AG08396 (cell line): ENCODE results near the gene DLGAP1.
"Not testable (repeated sequence)": the region's sequence is repeated elsewhere in the genome, so short reads cannot be mapped to it uniquely, and the experiment has no call there.

Source experiments
- DNase-seq: peaks from one replicate; pipeline ENCODE4 v3.0.0; 2012; ENCODE audit warnings: low spot score, mixed read lengths

Gene DLGAP1

GRCh38 chr18:3583106-3583872 is 871.8 kb downstream of the DLGAP1 start:
- not testable (repeated sequence) for DNase-seq

DNA sequence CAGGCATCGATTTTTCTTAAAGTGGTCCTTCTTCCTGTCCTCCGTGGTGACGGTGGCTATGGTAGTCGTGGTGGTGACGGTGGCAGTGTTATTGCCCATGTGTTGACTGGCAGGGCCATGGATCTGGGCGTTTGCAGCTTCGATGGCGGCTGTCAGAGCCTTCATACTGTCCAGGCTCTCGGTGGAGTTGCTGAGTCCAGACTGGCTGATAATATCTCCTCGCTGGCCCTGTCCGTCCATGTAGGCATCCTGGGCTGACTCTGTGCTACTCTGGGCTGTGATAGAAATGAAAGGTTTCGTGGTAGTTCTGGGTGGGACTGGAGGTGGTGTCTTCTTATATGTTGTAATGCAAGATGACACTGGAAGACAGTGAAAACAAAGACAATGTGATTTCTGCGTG is 873.2 kb downstream of the DLGAP1 start:
- DNase-seq: no peak

DNA sequence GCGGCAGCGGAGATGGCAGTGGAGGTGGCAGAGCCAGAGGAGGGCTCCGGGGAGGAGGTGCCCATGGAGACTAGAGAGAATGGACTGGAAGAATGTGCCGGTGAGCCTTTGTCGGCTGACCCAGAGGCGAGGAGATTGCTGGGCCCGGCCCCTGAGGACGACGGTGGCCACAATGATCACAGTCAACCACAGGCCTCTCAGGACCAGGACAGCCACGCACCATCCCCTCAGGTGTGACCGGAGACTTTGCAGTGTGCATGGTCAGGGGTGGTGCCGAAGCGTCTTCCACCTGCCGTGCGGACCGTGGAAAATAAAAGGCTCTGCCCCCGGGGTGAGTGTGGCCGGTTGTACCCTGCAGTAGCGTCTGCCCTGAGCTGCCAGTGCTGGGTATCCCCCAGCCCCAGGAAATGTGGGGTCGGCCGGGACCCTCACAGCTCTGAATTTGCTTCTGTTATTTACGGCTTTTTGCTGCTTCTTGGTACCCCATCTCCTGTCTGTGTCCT is 874.5 kb downstream of the DLGAP1 start:
- not testable (repeated sequence) for DNase-seq

DNA sequence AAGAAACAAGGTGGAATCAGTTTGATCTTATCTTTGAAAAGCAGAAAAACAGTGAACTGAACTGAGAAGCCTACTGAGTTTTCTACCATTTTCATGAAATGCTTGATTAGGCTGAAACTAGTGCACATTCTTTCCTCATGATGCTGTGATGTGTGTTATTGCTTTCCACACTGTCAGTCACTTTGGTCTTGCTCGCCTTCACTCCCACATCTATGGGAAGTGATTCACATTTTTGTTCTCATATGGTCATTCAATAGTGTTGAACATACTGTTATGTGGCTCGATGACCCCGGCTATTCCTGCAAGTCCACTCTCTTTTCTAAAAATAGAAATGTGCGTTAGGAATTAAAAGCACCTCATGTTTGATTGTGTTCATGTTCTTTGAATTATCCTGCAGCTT is 875.4 kb downstream of the DLGAP1 start:
- DNase-seq: peak; percentile 61

GRCh38 chr18:3578621-3579020 is 876.5 kb downstream of the DLGAP1 start:
- no peak for DNase-seq

GRCh38 chr18:3577281-3577855 is 877.7 kb downstream of the DLGAP1 start:
- no peak for DNase-seq

DNA sequence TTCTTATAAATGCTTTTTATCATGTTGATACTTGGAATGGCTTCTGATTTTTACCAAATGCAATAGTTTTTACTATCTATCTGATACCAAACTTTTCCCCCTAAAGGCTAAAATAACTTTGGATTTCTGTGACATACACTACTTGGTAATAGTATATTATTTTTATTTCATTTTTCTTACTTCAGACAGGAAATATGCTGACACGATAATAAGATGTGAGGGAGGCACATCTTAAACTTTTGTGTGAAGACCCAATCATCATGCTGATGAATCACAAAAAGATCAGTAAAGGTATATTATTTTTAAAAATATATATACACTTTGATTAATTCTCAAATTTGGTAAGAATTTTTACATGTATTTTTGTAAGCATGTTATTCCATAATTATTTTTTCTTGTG is 882.3 kb downstream of the DLGAP1 start:
- DNase-seq: no peak

DNA sequence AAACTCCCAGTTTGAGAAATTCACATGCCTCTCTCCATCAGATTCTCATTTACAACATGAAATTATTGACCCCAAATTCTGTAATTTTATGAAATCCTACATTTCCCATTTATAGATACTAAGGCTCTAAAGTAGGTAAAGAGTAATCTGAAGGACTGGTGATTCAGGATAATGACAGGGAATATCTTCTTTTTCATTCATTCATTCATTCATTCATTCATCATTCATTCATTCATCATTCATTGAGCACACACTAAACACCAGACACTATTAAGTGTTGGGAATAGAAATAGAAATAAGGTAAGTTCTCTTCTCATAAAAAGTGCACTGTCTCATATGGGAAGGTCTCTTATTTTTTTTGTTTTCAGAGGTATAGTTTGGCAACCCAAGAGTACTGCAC is 888.3 kb downstream of the DLGAP1 start:
- no peak for DNase-seq

- DNase-seq: no peak
Observed at GRCh38 chr18:3560755-3561154, 894.4 kb downstream of the DLGAP1 start.

GRCh38 chr18:3554811-3555427 is 900.2 kb downstream of the DLGAP1 start:
- no peak for DNase-seq

- DNase-seq: no peak
Observed at GRCh38 chr18:3554091-3554601, 901.0 kb downstream of the DLGAP1 start.

DNA sequence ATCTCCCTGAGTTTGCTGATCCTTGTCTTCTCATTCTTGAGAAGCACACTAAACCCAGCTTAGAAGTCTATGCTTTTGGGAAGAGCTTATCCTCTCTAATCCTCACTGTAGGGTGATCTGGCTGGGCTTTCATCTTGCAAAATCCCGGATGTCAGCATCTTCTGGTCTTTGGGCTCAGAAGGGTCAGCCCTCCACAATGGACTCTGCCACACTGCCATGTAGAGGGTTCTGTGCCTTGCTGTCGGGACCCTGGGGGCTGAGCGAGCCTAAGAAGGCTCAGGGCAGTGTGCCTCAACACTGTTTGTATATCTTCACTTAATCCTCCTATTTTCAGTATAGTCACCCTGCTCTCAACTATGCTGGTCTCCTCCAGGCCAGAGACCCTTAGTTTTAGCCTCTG is 902.8 kb downstream of the DLGAP1 start:
- no peak for DNase-seq

GRCh38 chr18:3547891-3548615 is 907.1 kb downstream of the DLGAP1 start:
- DNase-seq: no peak

GRCh38 chr18:3546106-3546505 is 909.0 kb downstream of the DLGAP1 start:
- no peak for DNase-seq

- no peak for DNase-seq
Observed at GRCh38 chr18:3544537-3544936, 910.6 kb downstream of the DLGAP1 start.

DNA sequence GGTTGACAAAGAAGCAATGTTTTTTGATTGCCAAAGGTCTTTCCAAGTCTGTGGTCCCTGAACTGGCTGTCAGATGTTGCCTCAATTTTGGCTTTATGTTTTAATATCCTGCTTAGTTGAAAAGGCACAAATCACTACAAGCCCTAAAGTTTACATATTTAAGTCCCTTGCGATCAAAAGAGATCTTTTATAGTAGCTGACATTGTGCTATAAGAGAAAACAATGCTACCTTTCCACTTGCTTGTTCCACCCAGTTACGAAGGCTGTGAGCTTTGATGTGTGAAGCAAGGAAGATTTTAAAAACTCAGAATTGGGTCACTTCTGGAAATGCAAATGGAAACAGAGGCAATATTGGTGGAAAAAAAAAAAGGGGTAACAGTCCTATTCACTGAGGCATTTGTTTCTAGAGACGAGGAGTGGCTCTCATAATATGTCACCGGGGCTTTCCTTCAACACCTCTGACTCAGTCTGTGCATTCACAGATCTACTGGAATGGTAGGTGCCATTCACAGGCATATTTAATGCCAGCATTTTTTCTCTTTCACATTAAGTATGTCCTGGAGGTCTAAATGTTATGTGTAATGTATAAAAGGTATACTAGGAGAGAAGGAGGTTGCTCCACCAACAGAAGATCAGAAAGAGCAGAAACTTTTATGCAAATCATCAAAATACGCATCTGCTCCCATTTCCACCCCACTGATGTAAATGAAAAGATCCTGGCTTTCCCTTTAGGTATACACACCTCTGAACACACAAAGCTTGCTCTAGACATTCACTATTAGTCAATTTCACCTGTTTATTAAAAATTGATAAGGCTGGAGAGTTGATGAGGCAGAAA is 913.3 kb downstream of the DLGAP1 start:
- no peak for DNase-seq

DNA sequence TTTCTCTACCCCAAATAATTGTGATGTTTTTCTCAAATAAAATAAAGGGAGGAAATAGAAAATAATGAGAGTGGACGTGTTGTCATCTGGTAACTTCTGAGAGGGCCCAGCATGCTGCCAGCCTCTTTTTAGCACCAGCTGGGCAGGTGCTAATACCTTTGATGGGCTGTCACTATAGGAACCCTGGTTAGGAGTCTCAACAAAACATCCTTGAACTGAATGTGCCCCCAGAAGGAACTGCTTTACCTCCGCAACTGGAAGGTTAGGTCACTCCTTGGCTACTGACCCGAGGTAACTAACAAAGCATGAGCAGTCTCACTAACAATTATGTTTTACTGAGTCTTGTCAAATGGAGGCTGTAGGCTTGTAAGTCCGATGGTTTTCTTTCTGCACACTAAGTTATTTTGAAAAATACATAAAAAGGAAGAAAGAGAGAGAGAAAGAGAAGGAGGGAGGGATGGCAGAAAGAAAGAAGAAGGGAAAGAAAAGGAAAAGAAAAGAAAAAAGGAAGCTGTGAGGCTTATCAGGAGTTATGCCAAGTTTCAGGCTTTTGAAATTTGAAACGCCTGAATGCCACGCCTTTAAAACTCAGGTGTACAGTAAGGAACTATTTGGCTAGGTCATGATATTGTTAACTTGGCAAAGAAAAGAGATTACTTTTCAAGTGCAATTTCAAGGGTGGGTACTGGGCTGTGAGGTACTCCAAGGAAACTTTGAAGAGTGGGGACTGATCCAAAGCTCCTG is 914.1 kb downstream of the DLGAP1 start:
- no peak for DNase-seq

DNA sequence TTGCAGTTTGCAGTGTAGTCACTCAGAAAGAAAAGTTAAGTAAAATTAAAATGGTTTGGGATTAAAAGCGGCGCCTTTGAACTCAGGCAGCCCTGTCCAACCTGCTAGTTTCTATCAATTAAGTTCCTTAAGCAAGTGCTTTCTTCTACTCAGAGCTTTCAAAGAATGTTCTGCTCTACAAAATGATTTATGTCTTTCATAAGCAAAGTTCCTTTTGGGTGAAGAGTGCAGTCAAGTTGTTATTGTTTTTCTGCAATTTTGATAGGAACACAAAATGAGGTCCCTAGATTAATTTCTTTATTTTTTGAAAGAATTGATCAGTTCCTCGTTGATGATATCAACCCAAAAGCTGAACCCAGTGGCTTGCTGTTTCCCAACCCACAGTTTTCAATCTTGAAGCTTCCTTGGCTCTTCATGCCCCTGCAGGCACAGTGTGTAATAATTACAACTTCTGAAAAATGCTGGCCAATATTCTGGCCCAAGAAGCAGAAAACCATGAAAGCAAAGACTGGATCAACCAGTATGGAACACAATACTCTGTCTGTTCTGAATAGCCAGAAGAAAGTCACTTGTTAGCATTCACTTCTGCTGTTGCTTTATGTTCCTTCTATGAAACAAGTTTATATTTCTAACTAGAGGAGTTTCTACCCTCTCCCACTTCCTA is 916.0 kb downstream of the DLGAP1 start:
- no peak for DNase-seq

- peak; percentile 27 for DNase-seq
Observed at GRCh38 chr18:3538456-3538855, 916.7 kb downstream of the DLGAP1 start.

DNA sequence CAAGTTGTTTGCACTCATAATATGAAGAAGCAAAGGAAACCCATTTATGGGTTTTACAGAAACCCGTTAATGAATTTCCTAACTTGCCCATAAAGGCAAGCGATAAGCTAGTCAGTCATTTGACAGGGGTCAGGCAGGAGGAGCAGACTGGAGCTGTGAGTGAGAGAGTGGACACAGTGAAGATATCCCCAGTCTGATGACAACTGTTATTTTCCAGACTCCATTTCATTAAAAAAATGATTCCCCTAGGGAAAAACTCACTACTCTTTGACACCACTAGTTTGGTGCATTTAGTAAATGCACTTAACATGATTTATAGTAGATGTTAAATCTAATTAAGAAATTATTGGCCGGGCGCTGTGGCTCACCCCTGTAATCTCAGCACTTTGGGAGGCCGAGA is 924.3 kb downstream of the DLGAP1 start:
- no peak for DNase-seq
